SK-N-SH (cell line): ENCODE data around the gene MT1E.

Experiments used
- CTCF ChIP-seq: fragments of 200-600 bp; sonication (generic); IDR thresholded peaks from 2 replicates; pipeline ENCODE4 v1.6.1; 2017; ENCODE audit warnings: antibody characterized with exemption, mild to moderate bottlenecking, moderate library complexity
- EZH2phosphoT487 ChIP-seq: fragments of 200-600 bp; sonication (generic); IDR thresholded peaks from 2 replicates; pipeline ENCODE4 v1.6.1; 2017; ENCODE audit warnings: low read depth, mixed run types, mild to moderate bottlenecking, antibody characterized with exemption, moderate library complexity, borderline replicate concordance
- GATA2 ChIP-seq: sonication (generic); formaldehyde crosslinking; IDR thresholded peaks from 2 replicates; pipeline ENCODE4 v1.5.0; 2020; ENCODE audit warnings: mild to moderate bottlenecking, missing genetic modification reagents
- MXI1 ChIP-seq: IDR thresholded peaks from 2 replicates; pipeline ENCODE4 v1.6.1; 2012; ENCODE audit warnings: mild to moderate bottlenecking, low read depth, low read length, improper control_type of control experiment
- NRF1 ChIP-seq: IDR thresholded peaks from 2 replicates; pipeline ENCODE4 v1.6.1; 2012; ENCODE audit warnings: low read depth, mild to moderate bottlenecking, low read length
- POLR2AphosphoS5 ChIP-seq: IDR thresholded peaks from 2 replicates; pipeline ENCODE4 v1.6.1; 2012; ENCODE audit warnings: low read depth, low read length
- RAD21 ChIP-seq: IDR thresholded peaks from 2 replicates; pipeline ENCODE4 v1.6.1; 2012; ENCODE audit warnings: mild to moderate bottlenecking, low read length
- RXRA ChIP-seq: IDR thresholded peaks from 2 replicates; pipeline ENCODE4 v1.4.0; 2012; ENCODE audit warnings: low read depth, mild to moderate bottlenecking, borderline replicate concordance
- TEAD4 ChIP-seq: IDR thresholded peaks from 2 replicates; pipeline ENCODE4 v1.4.0; 2012; ENCODE audit warnings: mild to moderate bottlenecking, borderline replicate concordance; ENCODE audit not compliant: insufficient read depth
- YY1 ChIP-seq: IDR thresholded peaks from 2 replicates; pipeline ENCODE4 v1.4.0; 2012; ENCODE audit warnings: low read depth, mild to moderate bottlenecking
- ZBTB33 ChIP-seq: IDR thresholded peaks from 2 replicates; pipeline ENCODE4 v1.4.0; 2012; ENCODE audit warnings: low read depth, borderline replicate concordance

GRCh38 chr16:56633535-56633934 lies 8.0 kb downstream of the MT1E start:
- TF ChIP-seq POLR2AphosphoS5: no peak
- no peak for TF ChIP-seq CTCF
- TF ChIP-seq RXRA: no peak
- TF ChIP-seq MXI1: no peak
- TF ChIP-seq GATA2: no peak
- TF ChIP-seq YY1: no peak
- TF ChIP-seq TEAD4: no peak
- TF ChIP-seq NRF1: no peak
- TF ChIP-seq ZBTB33: no peak
- no peak for TF ChIP-seq RAD21
- no peak for TF ChIP-seq EZH2phosphoT487
